ENCODE measurements around the gene PTPRZ1. TPM values are rescaled to one million over a fixed set of nuclear protein-coding genes. Genes with fewer than 3 reads are reported as not detected.

Gene PTPRZ1
- total RNA-seq, 2 donors from 2014 or later, result 18.0 to 57.4 TPM

DNA sequence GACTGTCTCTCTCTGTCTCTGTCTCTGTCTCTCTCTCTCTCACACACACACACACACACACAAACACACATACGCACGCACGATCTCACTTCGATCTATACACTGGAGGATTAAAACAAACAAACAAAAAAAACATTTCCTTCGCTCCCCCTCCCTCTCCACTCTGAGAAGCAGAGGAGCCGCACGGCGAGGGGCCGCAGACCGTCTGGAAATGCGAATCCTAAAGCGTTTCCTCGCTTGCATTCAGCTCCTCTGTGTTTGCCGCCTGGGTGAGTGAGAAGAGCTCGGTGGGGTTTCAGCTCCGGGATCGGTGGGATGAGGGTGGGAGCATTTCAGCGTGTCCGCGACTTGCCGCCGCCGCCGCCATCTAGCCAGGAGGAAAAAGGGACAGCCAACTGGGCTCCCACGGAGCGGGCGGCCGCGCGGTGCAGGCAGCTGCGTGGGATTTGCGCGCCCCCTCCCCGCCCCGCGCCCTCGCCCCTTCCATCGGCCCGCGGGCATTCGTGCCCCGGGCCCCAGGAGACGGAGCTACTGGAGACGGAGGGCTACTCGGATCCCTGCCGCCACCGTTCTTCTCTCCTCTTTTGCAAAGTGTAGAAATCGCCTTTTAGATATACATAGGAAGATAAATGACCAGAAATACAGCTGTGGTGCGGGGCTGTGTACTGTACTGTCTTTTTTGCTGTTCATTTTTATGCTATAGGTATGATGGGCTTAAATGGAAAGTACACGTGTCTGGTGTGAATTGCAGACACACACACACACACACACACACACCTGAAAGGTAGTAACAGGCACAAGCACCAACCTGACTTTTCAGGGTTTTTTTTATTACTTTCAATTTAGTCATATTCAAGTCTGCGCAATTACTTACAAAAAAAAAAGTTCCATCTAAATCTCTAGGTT lies 581 bp downstream of the PTPRZ1 start:
- TF ChIP-seq, protein P1, sequence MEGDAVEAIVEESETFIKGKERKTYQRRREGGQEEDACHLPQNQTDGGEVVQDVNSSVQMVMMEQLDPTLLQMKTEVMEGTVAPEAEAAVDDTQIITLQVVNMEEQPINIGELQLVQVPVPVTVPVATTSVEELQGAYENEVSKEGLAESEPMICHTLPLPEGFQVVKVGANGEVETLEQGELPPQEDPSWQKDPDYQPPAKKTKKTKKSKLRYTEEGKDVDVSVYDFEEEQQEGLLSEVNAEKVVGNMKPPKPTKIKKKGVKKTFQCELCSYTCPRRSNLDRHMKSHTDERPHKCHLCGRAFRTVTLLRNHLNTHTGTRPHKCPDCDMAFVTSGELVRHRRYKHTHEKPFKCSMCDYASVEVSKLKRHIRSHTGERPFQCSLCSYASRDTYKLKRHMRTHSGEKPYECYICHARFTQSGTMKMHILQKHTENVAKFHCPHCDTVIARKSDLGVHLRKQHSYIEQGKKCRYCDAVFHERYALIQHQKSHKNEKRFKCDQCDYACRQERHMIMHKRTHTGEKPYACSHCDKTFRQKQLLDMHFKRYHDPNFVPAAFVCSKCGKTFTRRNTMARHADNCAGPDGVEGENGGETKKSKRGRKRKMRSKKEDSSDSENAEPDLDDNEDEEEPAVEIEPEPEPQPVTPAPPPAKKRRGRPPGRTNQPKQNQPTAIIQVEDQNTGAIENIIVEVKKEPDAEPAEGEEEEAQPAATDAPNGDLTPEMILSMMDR (conservative IDR thresholded peaks at IDR 0.05), result no peak
- peaks cover 23% of the 10 kb centered on the region for H3K27me3 Mint-ChIP-seq (ENCODE audit: insufficient read depth)
- Histone ChIP-seq H3K4me1 (ENCODE audit: control insufficient read depth, insufficient read depth, low read length) (no peaks in the 10 kb centered on the region), H3K27ac (ENCODE audit: low read depth, low read length) (peak overlapping the region; percentile 90), H3K4me3 (ENCODE audit: low read length) (peak overlapping the region; percentile 92), H3K36me3 (ENCODE audit: control insufficient read depth, insufficient read depth, low read length) (no peaks in the 10 kb centered on the region), H3K9ac (ENCODE audit: extremely low read depth, low read length, poor library complexity, severe bottlenecking) (peak overlapping the region; percentile 45), H3K27me3 (ENCODE audit: control insufficient read depth, insufficient read depth, low read length, poor library complexity, severe bottlenecking) (peaks cover 55% of the 10 kb centered on the region), H3K9me3 (ENCODE audit: control insufficient read depth, low read length) (no peaks in the 10 kb centered on the region)
- peak; percentile 78 for DNase-seq
- no peaks in the 10 kb centered on the region for H3K9me3 Mint-ChIP-seq
- peaks cover 9% of the 10 kb centered on the region for H3K4me1 Mint-ChIP-seq
- H3K36me3 Mint-ChIP-seq (ENCODE audit: low read depth), result peaks cover 3% of the 10 kb centered on the region
- 0% methylated on average over 4 to 50 of the region's 51 CpGs for WGBS, 2 experiments (ENCODE audit: insufficient coverage in 1 of 2, insufficient read length in 1 of 2)
- peak overlapping the region; percentile 83 for H3K27ac Mint-ChIP-seq
- peak overlapping the region; percentile 85 for H3K4me3 Mint-ChIP-seq

DNA sequence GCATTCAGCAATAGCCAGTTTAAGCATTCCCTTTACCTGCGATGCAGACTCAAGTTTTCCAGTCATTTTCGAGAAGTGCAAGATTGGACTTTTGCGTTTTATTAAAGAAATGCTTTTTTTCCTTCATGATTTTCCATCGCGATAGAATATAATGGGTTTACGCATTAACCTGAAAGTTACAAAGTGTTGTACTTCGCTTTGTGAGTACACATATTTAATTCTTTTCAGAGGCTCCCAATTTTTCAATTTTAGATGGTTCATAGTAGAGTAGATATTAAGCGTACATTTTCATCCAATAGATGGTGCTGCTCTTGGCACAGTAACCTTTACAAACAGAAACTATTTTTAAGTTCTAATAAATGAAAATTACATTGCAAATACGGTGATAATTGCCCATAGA lies 1.3 kb downstream of the PTPRZ1 start:
- Histone ChIP-seq H3K4me1 (ENCODE audit: control insufficient read depth, insufficient read depth, low read length) (no peaks in the 10 kb centered on the region), H3K4me3 (ENCODE audit: low read length) (peak overlapping the region; percentile 92), H3K27me3 (ENCODE audit: control insufficient read depth, insufficient read depth, low read length, poor library complexity, severe bottlenecking) (peaks cover 55% of the 10 kb centered on the region), H3K9me3 (ENCODE audit: control insufficient read depth, low read length) (no peaks in the 10 kb centered on the region), H3K36me3 (ENCODE audit: control insufficient read depth, insufficient read depth, low read length) (no peaks in the 10 kb centered on the region), H3K27ac (ENCODE audit: low read depth, low read length) (no peak overlapping the region), H3K9ac (ENCODE audit: extremely low read depth, low read length, poor library complexity, severe bottlenecking) (no peak overlapping the region)
- no peak for DNase-seq
- Mint-ChIP-seq H3K27me3 (ENCODE audit: insufficient read depth) (peaks cover 23% of the 10 kb centered on the region), H3K4me1 (peaks cover 14% of the 10 kb centered on the region), H3K4me3 (peak overlapping the region; percentile 85), H3K36me3 (ENCODE audit: low read depth) (peaks cover 3% of the 10 kb centered on the region), H3K9me3 (no peaks in the 10 kb centered on the region), H3K27ac (no peak overlapping the region)
- TF ChIP-seq, protein P1 (conservative IDR thresholded peaks at IDR 0.05), result no peak
- WGBS, 2 experiments (ENCODE audit: insufficient coverage in 1 of 2, insufficient read length in 1 of 2), result 0 to 27% methylated on average over 2 to 9 of the region's 9 CpGs

DNA sequence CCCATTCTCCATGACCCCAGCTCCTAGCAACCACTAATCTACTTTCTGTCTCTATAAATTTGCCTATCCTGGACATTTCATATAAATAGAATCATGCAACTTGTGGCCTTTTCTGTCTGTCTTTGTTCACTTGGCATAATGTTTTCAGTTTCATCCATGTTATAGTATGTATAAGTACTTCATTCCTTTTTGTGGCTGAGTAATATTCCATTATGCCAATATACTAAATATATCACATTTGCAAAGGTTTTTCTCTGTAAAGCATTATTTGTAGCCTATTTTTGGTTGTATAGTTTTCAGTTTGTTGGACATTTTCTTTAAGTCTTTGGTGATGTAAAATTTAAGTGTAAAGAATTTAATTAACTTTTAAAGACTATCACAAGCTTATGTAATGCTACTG lies 2.2 kb downstream of the PTPRZ1 start:
- no peak overlapping the region for H3K4me3 ChIP-seq (ENCODE audit: low read length)
- no peaks in the 10 kb centered on the region for H3K36me3 ChIP-seq (ENCODE audit: control insufficient read depth, insufficient read depth, low read length)
- peaks cover 49% of the 10 kb centered on the region for H3K27me3 ChIP-seq (ENCODE audit: control insufficient read depth, insufficient read depth, low read length, poor library complexity, severe bottlenecking)
- Mint-ChIP-seq H3K27ac (no peak overlapping the region), H3K36me3 (ENCODE audit: low read depth) (peaks cover 3% of the 10 kb centered on the region), H3K27me3 (ENCODE audit: insufficient read depth) (peaks cover 23% of the 10 kb centered on the region), H3K9me3 (no peaks in the 10 kb centered on the region), H3K4me1 (peaks cover 22% of the 10 kb centered on the region), H3K4me3 (peak overlapping the region; percentile 85)
- H3K4me1 ChIP-seq (ENCODE audit: control insufficient read depth, insufficient read depth, low read length), result no peaks in the 10 kb centered on the region
- H3K9ac ChIP-seq (ENCODE audit: extremely low read depth, low read length, poor library complexity, severe bottlenecking), result no peak overlapping the region
- DNase-seq, result no peak
- TF ChIP-seq, protein P1 (conservative IDR thresholded peaks at IDR 0.05), result no peak
- H3K9me3 ChIP-seq (ENCODE audit: control insufficient read depth, low read length), result no peaks in the 10 kb centered on the region
- no peak overlapping the region for H3K27ac ChIP-seq (ENCODE audit: low read depth, low read length)
